ENCODE results near the gene MVB12B. TPM values are rescaled to one million over a fixed set of nuclear protein-coding genes. Genes with fewer than 3 reads are reported as not detected.

MVB12B gene
- total RNA-seq, 1 donor from 2014 or later, result 16.5 TPM

DNA sequence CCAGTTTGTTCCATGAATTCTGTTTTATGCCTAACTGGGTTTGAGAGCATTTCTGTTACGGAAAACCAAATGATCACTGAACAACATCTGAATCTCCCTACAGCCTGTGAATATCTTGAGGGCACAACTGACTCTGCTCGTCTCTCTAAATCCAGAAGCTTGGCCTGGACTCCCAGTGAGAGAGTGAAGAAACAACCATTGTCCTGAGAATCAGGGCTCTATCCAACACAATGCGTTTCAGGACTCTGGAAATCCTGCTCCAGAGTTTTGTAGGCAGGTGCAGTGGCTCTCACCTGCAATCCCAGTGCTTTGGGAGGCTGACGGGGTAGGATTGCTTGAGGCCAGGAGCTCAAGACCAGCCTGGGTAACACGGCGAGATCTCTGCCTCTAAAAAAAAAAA lies 7.8 kb upstream of the MVB12B start:
- TF ChIP-seq, protein P1, sequence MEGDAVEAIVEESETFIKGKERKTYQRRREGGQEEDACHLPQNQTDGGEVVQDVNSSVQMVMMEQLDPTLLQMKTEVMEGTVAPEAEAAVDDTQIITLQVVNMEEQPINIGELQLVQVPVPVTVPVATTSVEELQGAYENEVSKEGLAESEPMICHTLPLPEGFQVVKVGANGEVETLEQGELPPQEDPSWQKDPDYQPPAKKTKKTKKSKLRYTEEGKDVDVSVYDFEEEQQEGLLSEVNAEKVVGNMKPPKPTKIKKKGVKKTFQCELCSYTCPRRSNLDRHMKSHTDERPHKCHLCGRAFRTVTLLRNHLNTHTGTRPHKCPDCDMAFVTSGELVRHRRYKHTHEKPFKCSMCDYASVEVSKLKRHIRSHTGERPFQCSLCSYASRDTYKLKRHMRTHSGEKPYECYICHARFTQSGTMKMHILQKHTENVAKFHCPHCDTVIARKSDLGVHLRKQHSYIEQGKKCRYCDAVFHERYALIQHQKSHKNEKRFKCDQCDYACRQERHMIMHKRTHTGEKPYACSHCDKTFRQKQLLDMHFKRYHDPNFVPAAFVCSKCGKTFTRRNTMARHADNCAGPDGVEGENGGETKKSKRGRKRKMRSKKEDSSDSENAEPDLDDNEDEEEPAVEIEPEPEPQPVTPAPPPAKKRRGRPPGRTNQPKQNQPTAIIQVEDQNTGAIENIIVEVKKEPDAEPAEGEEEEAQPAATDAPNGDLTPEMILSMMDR (IDR thresholded peaks at IDR 0.05), result no peak
- no peak for TF ChIP-seq POLR2A (IDR thresholded peaks at IDR 0.05)
- TF ChIP-seq POLR2AphosphoS5 (IDR thresholded peaks at IDR 0.05; ENCODE audit: insufficient read depth in 1 of 2, low read depth in 1 of 2), result no peak
- intact Hi-C loops (cut with DNase I), result no loop called here
- no peaks in the 10 kb centered on the region for H3K4me1 ChIP-seq
- H3K27me3 ChIP-seq, result no peaks in the 10 kb centered on the region
- H3K36me3 ChIP-seq, result no peaks in the 10 kb centered on the region
- H3K9me3 ChIP-seq, result no peaks in the 10 kb centered on the region
- H3K27ac ChIP-seq, result no peak overlapping the region
- DNase-seq (ENCODE audit: extremely low spot score in 2 of 2), result no peak
- H3K4me3 ChIP-seq, result no peak overlapping the region

DNA sequence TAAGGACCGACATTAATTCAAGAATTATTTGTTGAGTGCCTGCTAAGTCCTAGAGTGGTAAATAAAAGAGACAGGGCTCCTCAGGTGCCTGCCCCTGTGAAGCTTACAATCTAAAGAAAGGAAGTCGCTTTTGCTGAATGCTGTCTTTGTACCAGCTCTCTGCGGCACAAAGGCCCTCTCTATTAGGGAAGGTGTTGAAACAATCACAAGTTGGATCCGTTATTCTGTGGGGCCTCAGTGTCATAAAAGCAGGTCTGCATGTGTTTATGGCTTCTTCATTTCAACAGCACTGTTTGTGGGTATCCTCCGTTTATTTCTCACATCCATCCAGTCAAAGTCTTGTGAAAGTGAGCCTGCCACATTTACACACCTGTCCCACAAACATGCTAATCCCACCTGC lies 7.0 kb upstream of the MVB12B start:
- no peak for TF ChIP-seq POLR2AphosphoS5 (IDR thresholded peaks at IDR 0.05; ENCODE audit: insufficient read depth in 1 of 2, low read depth in 1 of 2)
- TF ChIP-seq POLR2A (IDR thresholded peaks at IDR 0.05), result no peak
- TF ChIP-seq, protein P1 (IDR thresholded peaks at IDR 0.05), result no peak
- no peak for DNase-seq (ENCODE audit: extremely low spot score in 2 of 2)
- Histone ChIP-seq H3K4me3 (no peak overlapping the region), H3K36me3 (no peaks in the 10 kb centered on the region), H3K27ac (no peak overlapping the region), H3K27me3 (no peaks in the 10 kb centered on the region), H3K9me3 (peaks cover 6% of the 10 kb centered on the region), H3K4me1 (no peaks in the 10 kb centered on the region)
- intact Hi-C loops (cut with DNase I), result no loop called here

DNA sequence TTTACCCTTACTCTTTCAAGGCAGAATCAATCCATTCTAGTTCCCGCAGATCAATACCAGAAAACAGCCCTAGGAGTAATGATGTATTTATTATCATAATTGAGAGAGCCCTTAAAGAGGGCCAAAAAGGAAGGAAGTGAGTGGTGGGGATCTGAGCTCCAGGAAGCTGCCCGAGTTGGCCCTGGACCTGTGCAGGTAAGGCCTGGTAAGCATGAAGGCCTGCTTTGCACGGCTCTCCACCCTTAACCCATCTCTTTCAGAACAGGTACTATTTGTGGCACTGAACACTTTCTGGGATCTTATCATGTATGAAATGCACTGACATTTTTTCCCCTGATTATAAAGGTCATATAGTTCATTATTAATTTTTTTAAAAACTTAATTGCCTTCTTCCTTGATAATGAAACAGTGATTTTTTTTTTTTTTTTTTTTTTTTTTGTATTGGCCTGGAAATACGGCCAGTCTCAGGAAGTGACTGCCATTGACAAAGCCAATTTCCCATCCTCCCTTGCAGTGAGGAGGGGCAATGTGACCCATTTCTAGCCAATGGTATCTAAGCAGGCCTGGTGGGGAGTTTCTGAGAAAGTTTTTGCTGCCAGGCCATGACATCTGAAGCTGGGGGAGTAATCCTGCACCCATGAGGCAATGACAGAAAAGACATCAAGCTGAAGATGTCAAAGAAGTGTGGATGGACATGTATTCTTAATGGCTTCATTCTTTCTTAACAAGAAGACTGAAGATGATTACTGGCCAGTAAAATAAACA lies 6.3 kb upstream of the MVB12B start:
- intact Hi-C loops (cut with DNase I), result no loop called here
- Histone ChIP-seq H3K27ac (no peak overlapping the region), H3K27me3 (no peaks in the 10 kb centered on the region), H3K9me3 (peaks cover 7% of the 10 kb centered on the region), H3K4me3 (no peak overlapping the region), H3K36me3 (no peaks in the 10 kb centered on the region), H3K4me1 (no peaks in the 10 kb centered on the region)
- no peak for DNase-seq (ENCODE audit: extremely low spot score in 2 of 2)
- TF ChIP-seq, protein P1 (IDR thresholded peaks at IDR 0.05), result no peak
- TF ChIP-seq POLR2A (IDR thresholded peaks at IDR 0.05), result no peak
- TF ChIP-seq POLR2AphosphoS5 (IDR thresholded peaks at IDR 0.05; ENCODE audit: insufficient read depth in 1 of 2, low read depth in 1 of 2), result no peak

DNA sequence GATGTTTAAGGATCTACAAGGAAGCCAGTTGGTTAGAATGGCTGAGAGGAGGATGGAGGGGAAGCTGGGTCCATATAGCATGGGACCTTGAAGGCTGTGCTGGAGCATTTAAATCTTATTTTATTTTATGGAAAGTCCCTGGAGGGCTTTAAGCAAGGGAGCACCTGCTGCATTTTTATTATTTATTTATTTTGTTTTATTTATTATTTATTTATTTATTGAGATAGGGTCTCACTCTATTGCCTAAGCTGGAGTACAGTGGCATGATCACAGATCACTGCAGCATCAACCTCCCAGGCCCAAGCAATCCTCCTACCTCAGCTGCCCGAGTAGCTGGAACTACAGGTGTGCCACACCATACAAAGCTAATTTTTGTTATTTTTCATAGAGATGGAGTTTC lies 4.9 kb upstream of the MVB12B start:
- Histone ChIP-seq H3K27me3 (no peaks in the 10 kb centered on the region), H3K36me3 (no peaks in the 10 kb centered on the region), H3K27ac (no peak overlapping the region), H3K9me3 (peaks cover 7% of the 10 kb centered on the region), H3K4me3 (no peak overlapping the region), H3K4me1 (peaks cover 9% of the 10 kb centered on the region)
- intact Hi-C loops (cut with DNase I), result no loop called here
- DNase-seq (ENCODE audit: extremely low spot score in 2 of 2), result no peak
- TF ChIP-seq, protein P1 (IDR thresholded peaks at IDR 0.05), result no peak
- TF ChIP-seq POLR2AphosphoS5 (IDR thresholded peaks at IDR 0.05; ENCODE audit: insufficient read depth in 1 of 2, low read depth in 1 of 2) (no peak), POLR2A (IDR thresholded peaks at IDR 0.05) (no peak)

DNA sequence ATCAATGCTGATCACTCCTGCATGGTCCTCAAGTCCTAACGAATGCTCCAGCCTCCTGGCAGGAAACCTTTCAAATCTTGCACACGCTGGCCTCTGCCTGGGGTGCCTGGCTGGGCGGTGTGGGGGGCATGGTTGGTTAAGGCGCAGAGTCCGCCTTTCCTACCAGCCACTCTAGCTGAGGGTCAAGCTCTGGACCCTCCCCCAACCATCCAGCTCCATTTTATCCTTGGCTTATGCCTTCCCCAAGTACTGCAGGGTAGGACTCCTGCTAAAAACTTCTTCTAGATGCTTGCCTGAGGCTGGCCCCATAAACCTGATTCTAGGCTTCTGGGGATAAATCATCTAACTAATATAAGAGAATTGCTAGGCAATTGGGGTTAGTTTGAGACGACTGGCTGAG lies 808 bp upstream of the MVB12B start:
- peaks cover 7% of the 10 kb centered on the region for H3K9me3 ChIP-seq
- DNase-seq (ENCODE audit: extremely low spot score in 2 of 2), result no peak
- H3K27me3 ChIP-seq, result no peaks in the 10 kb centered on the region
- H3K4me3 ChIP-seq, result peak overlapping the region; percentile 63 to 81
- TF ChIP-seq POLR2AphosphoS5 (IDR thresholded peaks at IDR 0.05; ENCODE audit: insufficient read depth in 1 of 2, low read depth in 1 of 2) (no peak), POLR2A (IDR thresholded peaks at IDR 0.05) (no peak)
- TF ChIP-seq, protein P1 (IDR thresholded peaks at IDR 0.05), result no peak
- peak overlapping the region; percentile 93 for H3K27ac ChIP-seq
- H3K4me1 ChIP-seq, result peaks cover 43% of the 10 kb centered on the region
- H3K36me3 ChIP-seq, result no peaks in the 10 kb centered on the region
- intact Hi-C loops (cut with DNase I), result no loop called here

Measured in vagina (tissue), 2 donors.